ENCODE measurements around the gene FAM163B.

Gene FAM163B

DNA sequence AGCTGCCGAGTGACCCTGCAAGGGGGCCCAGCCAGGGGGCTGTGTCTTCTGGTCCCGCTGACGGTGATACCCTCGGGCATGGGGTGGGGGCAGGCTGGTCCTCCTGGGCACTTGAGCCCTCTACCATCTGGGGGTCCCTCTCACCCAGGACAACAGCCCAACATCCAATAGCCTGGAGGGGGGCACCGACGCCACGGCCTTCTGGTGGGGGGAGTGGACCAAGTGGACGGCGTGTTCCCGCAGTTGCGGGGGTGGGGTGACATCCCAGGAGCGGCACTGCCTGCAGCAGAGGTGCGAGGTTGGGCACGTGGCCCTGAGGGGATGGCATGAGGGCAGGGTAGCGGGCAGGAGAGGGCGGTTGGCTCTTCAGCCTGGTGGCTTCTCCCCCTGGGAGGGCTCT lies 71.9 kb downstream of the FAM163B start:
- H3K9me3 ChIP-seq (ENCODE audit: control insufficient read depth, insufficient read depth, low read depth, low read length): no peaks in the 10 kb centered on the region
- ChIA-PET CTCF (interaction anchor here (1.4 kb wide), 1 partner anchor 190 kb away, joined by 4 read pairs; no protein-coding TSS in a partner anchor), POLR2A (no interaction called here)

GRCh38 chr9:133536536-133536935 lies 72.7 kb downstream of the FAM163B start:
- POLR2A ChIA-PET: no interaction called here
- H3K4me1 ChIP-seq (ENCODE audit: control insufficient read depth, insufficient read depth, low read length): no peaks in the 10 kb centered on the region
- TF ChIP-seq ZNF175 (tag by site-specific recombination; IDR thresholded peaks at IDR 0.05) (no peak), ZFP3 (tag by site-specific recombination; IDR thresholded peaks at IDR 0.05; ENCODE audit: low read depth) (no peak), ZNF274 (IDR thresholded peaks at IDR 0.05; ENCODE audit: low read length) (no peak), ZNF274 (tag by site-specific recombination; IDR thresholded peaks at IDR 0.05; ENCODE audit: borderline replicate concordance) (no peak), ZNF76 (tag by site-specific recombination; IDR thresholded peaks at IDR 0.05; ENCODE audit: borderline replicate concordance, low read depth) (no peak)

More for the DNA sequence above, 71.9 kb downstream of the FAM163B start:
- Histone ChIP-seq H3K4me1 (ENCODE audit: control insufficient read depth, insufficient read depth, low read length) (no peaks in the 10 kb centered on the region), H3K4me3 (ENCODE audit: low read depth, low read length) (no peak overlapping the region), H3K36me3 (ENCODE audit: control insufficient read depth in 2 of 2, insufficient read depth in 1 of 2, low read length in 2 of 2) (no peaks in the 10 kb centered on the region), H3K27ac (ENCODE audit: extremely low read depth, low read depth, low read length) (no peak overlapping the region)
- TF ChIP-seq ZBTB8A (tag by site-specific recombination; IDR thresholded peaks at IDR 0.05) (no peak), ZNF692 (tag by site-specific recombination; IDR thresholded peaks at IDR 0.05) (no peak), REST (tag by site-specific recombination; IDR thresholded peaks at IDR 0.05) (no peak), KLF8 (tag by site-specific recombination; IDR thresholded peaks at IDR 0.05) (no peak), KLF10 (tag by site-specific recombination; IDR thresholded peaks at IDR 0.05) (no peak), ZNF292 (tag by site-specific recombination; IDR thresholded peaks at IDR 0.05; ENCODE audit: borderline replicate concordance, low read depth) (no peak)

DNA sequence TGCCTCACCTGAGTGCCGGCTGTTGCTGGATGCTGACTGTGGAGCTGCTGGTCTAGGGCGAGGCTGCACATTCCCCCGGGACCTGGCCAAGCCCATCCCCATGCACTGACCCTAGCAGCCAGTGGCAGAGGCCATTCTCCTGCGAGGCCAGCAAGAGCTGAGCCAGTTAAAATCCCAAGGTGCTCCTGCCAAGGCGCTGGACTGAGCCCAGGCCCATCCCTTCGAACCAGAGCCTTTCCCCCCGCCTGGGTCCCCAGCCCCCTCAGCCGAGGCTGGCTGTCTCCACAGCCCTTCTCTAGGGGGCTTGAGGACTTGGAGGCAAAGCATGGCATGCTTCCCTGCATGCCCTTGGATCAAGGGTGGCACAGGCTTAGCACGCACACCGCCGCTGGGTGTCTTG lies 73.1 kb downstream of the FAM163B start:
- Histone ChIP-seq H3K9me3 (ENCODE audit: control insufficient read depth, insufficient read depth, low read depth, low read length) (no peaks in the 10 kb centered on the region), H3K36me3 (ENCODE audit: control insufficient read depth in 2 of 2, insufficient read depth in 1 of 2, low read length in 2 of 2) (no peaks in the 10 kb centered on the region), H3K4me1 (ENCODE audit: control insufficient read depth, insufficient read depth, low read length) (no peaks in the 10 kb centered on the region), H3K4me3 (ENCODE audit: low read depth, low read length) (no peak overlapping the region), H3K27ac (ENCODE audit: extremely low read depth, low read depth, low read length) (no peak overlapping the region)
- POLR2A ChIA-PET: no interaction called here
- CTCF ChIA-PET: interaction anchor here (0.8 to 1.4 kb wide), 2 partner anchors 190 to 191 kb away, joined by 3 to 4 read pairs; no protein-coding TSS in a partner anchor
- TF ChIP-seq ZNF707 (tag by site-specific recombination; IDR thresholded peaks at IDR 0.05) (no peak), ZNF202 (tag by site-specific recombination; IDR thresholded peaks at IDR 0.05; ENCODE audit: borderline replicate concordance) (no peak), MEIS1 (CRISPR knock-in tag; IDR thresholded peaks at IDR 0.05; ENCODE audit: borderline replicate concordance) (no peak), GLIS1 (tag by site-specific recombination; IDR thresholded peaks at IDR 0.05) (no peak), SCRT2 (tag by site-specific recombination; IDR thresholded peaks at IDR 0.05) (no peak), PBX3 (CRISPR knock-in tag; IDR thresholded peaks at IDR 0.05) (no peak), REST (tag by site-specific recombination; IDR thresholded peaks at IDR 0.05) (no peak), ZNF2 (tag by site-specific recombination; IDR thresholded peaks at IDR 0.05) (no peak), ZNF521 (tag by site-specific recombination; IDR thresholded peaks at IDR 0.05) (no peak), ZNF23 (tag by site-specific recombination; IDR thresholded peaks at IDR 0.05; ENCODE audit: borderline replicate concordance) (no peak)
- TF ChIP-seq, protein P1, sequence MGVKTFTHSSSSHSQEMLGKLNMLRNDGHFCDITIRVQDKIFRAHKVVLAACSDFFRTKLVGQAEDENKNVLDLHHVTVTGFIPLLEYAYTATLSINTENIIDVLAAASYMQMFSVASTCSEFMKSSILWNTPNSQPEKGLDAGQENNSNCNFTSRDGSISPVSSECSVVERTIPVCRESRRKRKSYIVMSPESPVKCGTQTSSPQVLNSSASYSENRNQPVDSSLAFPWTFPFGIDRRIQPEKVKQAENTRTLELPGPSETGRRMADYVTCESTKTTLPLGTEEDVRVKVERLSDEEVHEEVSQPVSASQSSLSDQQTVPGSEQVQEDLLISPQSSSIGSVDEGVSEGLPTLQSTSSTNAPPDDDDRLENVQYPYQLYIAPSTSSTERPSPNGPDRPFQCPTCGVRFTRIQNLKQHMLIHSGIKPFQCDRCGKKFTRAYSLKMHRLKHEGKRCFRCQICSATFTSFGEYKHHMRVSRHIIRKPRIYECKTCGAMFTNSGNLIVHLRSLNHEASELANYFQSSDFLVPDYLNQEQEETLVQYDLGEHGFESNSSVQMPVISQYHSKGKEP (tag by site-specific recombination; IDR thresholded peaks at IDR 0.05): no peak

More at GRCh38 chr9:133536536-133536935, 72.7 kb downstream of the FAM163B start:
- no peaks in the 10 kb centered on the region for H3K9me3 ChIP-seq (ENCODE audit: control insufficient read depth, insufficient read depth, low read depth, low read length)
- H3K36me3 ChIP-seq (ENCODE audit: control insufficient read depth in 2 of 2, insufficient read depth in 1 of 2, low read length in 2 of 2): no peaks in the 10 kb centered on the region
- H3K4me3 ChIP-seq (ENCODE audit: low read depth, low read length): no peak overlapping the region
- CTCF ChIA-PET: interaction anchor here (0.8 to 1.4 kb wide), 2 partner anchors 189 to 191 kb away, joined by 3 to 4 read pairs; no protein-coding TSS in a partner anchor
- no peak overlapping the region for H3K27ac ChIP-seq (ENCODE audit: extremely low read depth, low read depth, low read length)
